ENCODE results near the gene SH2B3. TPM values are rescaled to one million over a fixed set of nuclear protein-coding genes. Genes with fewer than 3 reads are reported as not detected.
A peak's percentile ranks its signal among the peaks of the same experiment; 100 is the strongest.

The SH2B3 gene
- total RNA-seq, 1 donor from 2014 or later = 93.7 TPM

- Mint-ChIP-seq H3K4me3 (ENCODE audit: unreplicated experiment) (peak overlapping the region; percentile 57), H3K36me3 (ENCODE audit: low read depth, unreplicated experiment) (peaks cover 44% of the 10 kb centered on the region), H3K27ac (ENCODE audit: unreplicated experiment) (peak overlapping the region; percentile 91), H3K9me3 (ENCODE audit: unreplicated experiment) (no peaks in the 10 kb centered on the region), H3K27me3 (ENCODE audit: unreplicated experiment) (peaks cover 36% of the 10 kb centered on the region), H3K4me1 (ENCODE audit: unreplicated experiment) (peaks cover 79% of the 10 kb centered on the region)
- DNase-seq (ENCODE audit: low spot score) = no peak
- no peak for TF ChIP-seq CTCF (IDR thresholded peaks at IDR 0.05; ENCODE audit: unreplicated experiment)
Measured at GRCh38 chr12:111443586-111443985, 37.9 kb downstream of the SH2B3 start.

- H3K27me3 Mint-ChIP-seq (ENCODE audit: unreplicated experiment) = peaks cover 41% of the 10 kb centered on the region
- no peaks in the 10 kb centered on the region for H3K9me3 Mint-ChIP-seq (ENCODE audit: unreplicated experiment)
- TF ChIP-seq CTCF (IDR thresholded peaks at IDR 0.05; ENCODE audit: unreplicated experiment) = no peak
- H3K4me3 Mint-ChIP-seq (ENCODE audit: unreplicated experiment) = peak overlapping the region; percentile 73
- H3K27ac Mint-ChIP-seq (ENCODE audit: unreplicated experiment) = peak overlapping the region; percentile 78
- peaks cover 47% of the 10 kb centered on the region for H3K36me3 Mint-ChIP-seq (ENCODE audit: low read depth, unreplicated experiment)
- DNase-seq (ENCODE audit: low spot score) = no peak
- peaks cover 83% of the 10 kb centered on the region for H3K4me1 Mint-ChIP-seq (ENCODE audit: unreplicated experiment)
Measured at GRCh38 chr12:111444314-111444924, 38.7 kb downstream of the SH2B3 start.

GRCh38 chr12:111444925-111445725, 39.4 kb downstream of the SH2B3 start:
- H3K27me3 Mint-ChIP-seq (ENCODE audit: unreplicated experiment) = peaks cover 46% of the 10 kb centered on the region
- H3K4me1 Mint-ChIP-seq (ENCODE audit: unreplicated experiment) = peaks cover 83% of the 10 kb centered on the region
- TF ChIP-seq CTCF (IDR thresholded peaks at IDR 0.05; ENCODE audit: unreplicated experiment) = no peak
- no peak overlapping the region for H3K4me3 Mint-ChIP-seq (ENCODE audit: unreplicated experiment)
- no peaks in the 10 kb centered on the region for H3K9me3 Mint-ChIP-seq (ENCODE audit: unreplicated experiment)
- H3K27ac Mint-ChIP-seq (ENCODE audit: unreplicated experiment) = peak overlapping the region; percentile 96
- peak; percentile 38 for DNase-seq (ENCODE audit: low spot score)
- H3K36me3 Mint-ChIP-seq (ENCODE audit: low read depth, unreplicated experiment) = peaks cover 50% of the 10 kb centered on the region

GRCh38 chr12:111445726-111446581, 40.2 kb downstream of the SH2B3 start:
- no peak for TF ChIP-seq CTCF (IDR thresholded peaks at IDR 0.05; ENCODE audit: unreplicated experiment)
- peaks cover 50% of the 10 kb centered on the region for H3K36me3 Mint-ChIP-seq (ENCODE audit: low read depth, unreplicated experiment)
- peak overlapping the region; percentile 96 for H3K27ac Mint-ChIP-seq (ENCODE audit: unreplicated experiment)
- peaks cover 83% of the 10 kb centered on the region for H3K4me1 Mint-ChIP-seq (ENCODE audit: unreplicated experiment)
- DNase-seq (ENCODE audit: low spot score) = peak; percentile 78
- H3K9me3 Mint-ChIP-seq (ENCODE audit: unreplicated experiment) = no peaks in the 10 kb centered on the region
- peak overlapping the region; percentile 78 for H3K4me3 Mint-ChIP-seq (ENCODE audit: unreplicated experiment)
- peaks cover 52% of the 10 kb centered on the region for H3K27me3 Mint-ChIP-seq (ENCODE audit: unreplicated experiment)
